Thoracic aorta (tissue), 2 donors: Measurements from ENCODE around the gene IPCEF1. TPM values are rescaled to one million over a fixed set of nuclear protein-coding genes. Genes with fewer than 3 reads are reported as not detected.

ENCODE experiments used
- ATAC-seq: fragments of 150-250 bp; one replicate; pipeline ENCODE4 v1.8.0; 2017; ENCODE audit warnings: low read depth; ENCODE audit not compliant: insufficient number of reproducible peaks, low FRiP score
- DNase-seq: peaks from one replicate; pipeline ENCODE4 v3.0.0-alpha.2; 2020; ENCODE audit warnings: low spot score
- H3K27ac ChIP-seq, 2 donors: fragments of 200-600 bp; sonication (generic); 1 replicate in 1 of 2; 2 replicates in 1 of 2; pipeline ENCODE4 v1.5.1; 2016; ENCODE audit warnings: mild to moderate bottlenecking in 2 of 2, moderate library complexity in 2 of 2
- H3K27me3 ChIP-seq: fragments of 200-600 bp; sonication (generic); replicated peaks from 2 replicates; pipeline ENCODE4 v1.6.0; 2016; ENCODE audit warnings: mild to moderate bottlenecking; ENCODE audit not compliant: insufficient read depth
- H3K36me3 ChIP-seq: fragments of 200-600 bp; sonication (generic); one replicate; pipeline ENCODE4 v1.5.1; 2016
- H3K4me1 ChIP-seq, 2 donors: fragments of 200-600 bp; sonication (generic); 1 replicate in 1 of 2; 2 replicates in 1 of 2; pipeline versions ENCODE4 v1.5.1 to v1.6.0; 2016; ENCODE audit warnings: low read depth in 2 of 2, mild to moderate bottlenecking in 1 of 2; ENCODE audit not compliant: control insufficient read depth in 1 of 2
- H3K4me3 ChIP-seq: fragments of 200-600 bp; sonication (generic); 2 replicates; pipeline ENCODE4 v1.5.1; 2016; ENCODE audit warnings: mild to moderate bottlenecking
- H3K9me3 ChIP-seq: fragments of 200-600 bp; sonication (generic); 2 replicates; pipeline ENCODE4 v1.5.1; 2016
- total RNA-seq, 2 donors: library from RNA; depleted of rRNA; stranded (reverse); fragments of >200 nt; gene quantifications; one replicate each; pipeline versions ENCODE4 v1.1.0 to v1.2.3, GENCODE V29; 2016
- TF ChIP-seq, protein P1 (sequence below): fragments of 200-600 bp; sonication (generic); IDR thresholded peaks from one replicate; pipeline ENCODE4 v1.5.1; 2019; ENCODE audit warnings: antibody characterized with exemption

Gene IPCEF1
- total RNA-seq, 2 donors from 2014 or later: 2.8 to 3.8 TPM

DNA sequence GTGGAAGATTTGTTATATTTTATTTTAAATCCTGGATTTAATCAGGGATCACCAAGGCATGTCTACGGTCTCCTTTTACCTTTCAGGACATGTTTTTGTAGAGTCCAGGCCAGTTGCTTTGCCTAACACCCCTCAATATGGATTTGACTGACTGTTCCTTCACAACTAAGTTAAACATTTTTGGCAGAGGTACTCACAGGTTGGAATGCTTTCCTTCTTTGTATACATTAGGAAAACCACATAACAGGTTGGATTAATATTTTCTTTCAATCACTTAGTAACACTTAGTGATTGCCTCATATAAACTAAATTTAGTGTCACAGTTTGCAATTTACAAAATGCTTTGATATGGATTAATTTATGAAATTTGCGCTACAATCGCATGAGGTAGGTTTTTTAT is 64.5 kb downstream of the IPCEF1 start:
- DNase-seq (no peak), ATAC-seq (no peak)
- Histone ChIP-seq H3K9me3 (no peaks in the 10 kb centered on the region), H3K27ac (no peak overlapping the region), H3K36me3 (no peaks in the 10 kb centered on the region), H3K4me3 (no peak overlapping the region), H3K27me3 (no peaks in the 10 kb centered on the region), H3K4me1 (peaks cover 0 to 4% of the 10 kb centered on the region in 2 donors)
- TF ChIP-seq, protein P1, sequence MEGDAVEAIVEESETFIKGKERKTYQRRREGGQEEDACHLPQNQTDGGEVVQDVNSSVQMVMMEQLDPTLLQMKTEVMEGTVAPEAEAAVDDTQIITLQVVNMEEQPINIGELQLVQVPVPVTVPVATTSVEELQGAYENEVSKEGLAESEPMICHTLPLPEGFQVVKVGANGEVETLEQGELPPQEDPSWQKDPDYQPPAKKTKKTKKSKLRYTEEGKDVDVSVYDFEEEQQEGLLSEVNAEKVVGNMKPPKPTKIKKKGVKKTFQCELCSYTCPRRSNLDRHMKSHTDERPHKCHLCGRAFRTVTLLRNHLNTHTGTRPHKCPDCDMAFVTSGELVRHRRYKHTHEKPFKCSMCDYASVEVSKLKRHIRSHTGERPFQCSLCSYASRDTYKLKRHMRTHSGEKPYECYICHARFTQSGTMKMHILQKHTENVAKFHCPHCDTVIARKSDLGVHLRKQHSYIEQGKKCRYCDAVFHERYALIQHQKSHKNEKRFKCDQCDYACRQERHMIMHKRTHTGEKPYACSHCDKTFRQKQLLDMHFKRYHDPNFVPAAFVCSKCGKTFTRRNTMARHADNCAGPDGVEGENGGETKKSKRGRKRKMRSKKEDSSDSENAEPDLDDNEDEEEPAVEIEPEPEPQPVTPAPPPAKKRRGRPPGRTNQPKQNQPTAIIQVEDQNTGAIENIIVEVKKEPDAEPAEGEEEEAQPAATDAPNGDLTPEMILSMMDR: no peak

DNA sequence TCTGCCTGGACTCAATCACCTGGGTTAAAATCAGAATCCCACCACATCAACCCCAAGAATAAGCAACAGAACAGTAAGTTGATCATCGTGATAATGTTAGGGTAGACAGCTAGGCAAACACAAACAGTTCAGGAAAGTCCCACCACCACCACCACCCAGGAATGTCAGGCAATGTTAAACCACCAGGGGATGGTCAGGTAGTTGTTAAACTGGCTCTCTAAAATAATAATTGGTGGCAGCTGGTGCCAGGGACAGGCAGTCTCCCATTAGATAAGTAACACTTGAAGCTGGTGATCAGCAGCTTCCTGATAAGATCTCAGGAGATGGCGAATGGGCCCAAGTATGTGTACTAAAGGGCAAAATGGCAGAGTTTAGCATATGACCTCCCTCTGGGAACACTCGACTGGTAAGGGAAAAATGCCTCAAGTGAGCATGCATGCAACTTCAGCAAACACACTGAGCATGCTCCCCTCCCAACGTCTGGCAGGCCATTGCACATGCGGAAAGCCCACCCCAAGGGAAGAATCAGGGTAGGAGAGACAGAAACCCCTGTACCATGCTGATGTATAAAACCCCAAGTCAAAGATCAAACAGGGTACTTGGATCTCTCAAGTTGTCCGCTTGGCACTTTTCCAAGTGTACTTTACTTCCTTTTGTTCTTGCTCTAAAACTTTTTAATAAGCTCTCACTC is 66.6 kb downstream of the IPCEF1 start:
- no peak for ATAC-seq
- TF ChIP-seq, protein P1: no peak
- no peaks in the 10 kb centered on the region for H3K27me3 ChIP-seq
- H3K36me3 ChIP-seq: no peaks in the 10 kb centered on the region
- DNase-seq: no peak
- no peaks in the 10 kb centered on the region for H3K9me3 ChIP-seq
- H3K4me1 ChIP-seq: no peaks in the 10 kb centered on the region
- H3K27ac ChIP-seq: no peak overlapping the region
- H3K4me3 ChIP-seq: no peak overlapping the region

DNA sequence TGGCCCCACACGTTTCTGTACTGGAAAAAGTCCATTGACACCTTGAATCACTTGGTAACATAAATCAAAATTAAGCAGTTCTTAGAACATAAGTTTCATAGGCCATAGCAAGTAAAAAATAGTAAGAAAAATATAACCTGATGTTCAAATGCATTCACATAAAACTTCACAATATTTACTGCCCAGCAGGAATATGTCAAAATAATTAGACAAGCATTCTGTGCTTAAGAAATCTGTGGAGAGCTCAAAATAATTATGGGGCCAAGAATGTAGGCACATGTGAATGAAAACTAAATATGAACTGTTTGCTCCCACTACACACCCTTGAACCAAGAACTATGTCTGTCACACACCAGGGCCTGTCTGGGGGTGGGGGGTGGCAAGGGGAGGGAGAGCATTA is 70.8 kb downstream of the IPCEF1 start:
- no peaks in the 10 kb centered on the region for H3K36me3 ChIP-seq
- H3K4me3 ChIP-seq: no peak overlapping the region
- H3K9me3 ChIP-seq: no peaks in the 10 kb centered on the region
- no peaks in the 10 kb centered on the region for H3K27me3 ChIP-seq
- ATAC-seq (no peak), DNase-seq (no peak)
- no peaks in the 10 kb centered on the region for H3K4me1 ChIP-seq
- no peak overlapping the region for H3K27ac ChIP-seq
- TF ChIP-seq, protein P1: no peak

DNA sequence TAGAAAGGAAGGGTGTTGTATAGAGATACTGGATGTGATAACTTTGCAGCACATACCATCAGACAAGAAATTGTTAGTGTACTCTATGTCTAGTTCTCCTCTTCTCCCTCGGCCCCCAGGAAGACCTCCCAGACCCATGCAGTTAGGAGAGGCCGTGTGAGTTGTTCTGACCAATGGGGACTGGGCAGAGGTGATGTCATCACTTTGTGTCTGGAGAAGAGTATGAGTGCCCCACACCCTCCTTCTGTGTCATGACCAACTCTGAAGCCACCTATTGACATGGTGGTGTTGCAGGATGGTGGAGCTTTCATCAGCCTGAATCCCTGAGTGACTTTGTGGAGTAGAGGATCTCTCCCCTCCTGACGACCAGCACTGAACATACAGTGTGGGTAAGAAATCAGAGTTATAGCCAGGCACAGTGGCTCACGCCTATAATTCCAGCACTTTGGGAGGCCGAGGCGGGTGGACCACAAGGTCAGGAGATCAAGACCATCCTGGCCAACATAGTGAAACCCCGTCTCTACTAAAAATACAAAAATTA is 72.2 kb downstream of the IPCEF1 start:
- no peak overlapping the region for H3K4me3 ChIP-seq
- no peaks in the 10 kb centered on the region for H3K4me1 ChIP-seq
- H3K27me3 ChIP-seq: no peaks in the 10 kb centered on the region
- H3K36me3 ChIP-seq: no peaks in the 10 kb centered on the region
- no peak overlapping the region for H3K27ac ChIP-seq
- DNase-seq (no peak), ATAC-seq (no peak)
- TF ChIP-seq, protein P1: no peak
- H3K9me3 ChIP-seq: no peaks in the 10 kb centered on the region

DNA sequence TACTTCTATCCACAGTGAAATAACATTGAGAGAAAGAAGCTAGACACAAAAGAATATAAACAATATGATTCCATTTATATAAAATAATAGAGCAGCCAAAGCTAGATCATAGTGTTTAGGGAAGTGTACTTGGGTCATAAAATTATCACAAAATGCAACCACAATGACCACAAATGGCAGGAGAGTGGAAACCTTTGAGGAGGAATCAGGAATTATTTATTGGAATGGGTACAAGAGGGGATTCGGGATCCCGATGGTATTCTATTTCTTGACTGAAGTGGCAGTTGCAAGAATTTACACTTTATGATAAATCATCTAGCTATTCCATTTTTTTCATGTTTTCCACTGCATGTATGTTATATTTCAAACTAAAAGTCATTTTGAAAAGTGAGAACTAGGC is 76.1 kb downstream of the IPCEF1 start:
- H3K4me1 ChIP-seq: peaks cover 6 to 10% of the 10 kb centered on the region in 2 donors
- no peaks in the 10 kb centered on the region for H3K36me3 ChIP-seq
- no peak overlapping the region for H3K27ac ChIP-seq
- TF ChIP-seq, protein P1: no peak
- no peak for DNase-seq
- no peaks in the 10 kb centered on the region for H3K27me3 ChIP-seq
- H3K9me3 ChIP-seq: no peaks in the 10 kb centered on the region
- no peak for ATAC-seq
- H3K4me3 ChIP-seq: no peak overlapping the region
